K562 (cell line): Measurements from ENCODE around the gene MYO7A.

Source experiments
- CTCF ChIP-seq, 3 experiments: IDR thresholded peaks in 2 of 3; conservative IDR thresholded peaks in 1 of 3; 2 replicates each; pipeline ENCODE4 v1.5.1; 2011 to 2012; ENCODE audit warnings: low read length in 3 of 3, mild to moderate bottlenecking in 3 of 3, control low read depth in 2 of 3, improper control_type of control experiment in 1 of 3, inconsistent platforms in 1 of 3, low read depth in 1 of 3, mixed read lengths in 1 of 3, moderate library complexity in 1 of 3; ENCODE audit not compliant: insufficient read depth in 2 of 3
- ID3 ChIP-seq, 2 experiments: fragments of 250-450 bp in 1 of 2; fragments of 450-650 bp in 1 of 2; sonication (Bioruptor Pico) in 1 of 2; IDR thresholded peaks; 2 replicates each; pipeline versions ENCODE4 v1.6.1 to v1.8.0; 2016 to 2021; ENCODE audit warnings: mild to moderate bottlenecking in 2 of 2, moderate library complexity in 2 of 2, missing compliant biosample characterization in 1 of 2, missing genetic modification characterization in 1 of 2
- NFYB ChIP-seq: IDR thresholded peaks from 2 replicates; pipeline ENCODE4 v1.6.1; 2011; ENCODE audit warnings: mild to moderate bottlenecking, moderate library complexity; ENCODE audit not compliant: insufficient read length; ENCODE audit errors: extremely low read depth
- POLR2A ChIP-seq: fragments of 450-650 bp; conservative IDR thresholded peaks from 2 replicates; pipeline ENCODE4 v1.6.1; 2016
- POLR2AphosphoS5 ChIP-seq: IDR thresholded peaks from 2 replicates; pipeline ENCODE4 v1.6.1; 2011; ENCODE audit warnings: mild to moderate bottlenecking, low read depth, low read length, moderate library complexity; ENCODE audit not compliant: control insufficient read depth, insufficient read depth
- RUNX1 ChIP-seq: sonication (generic); IDR thresholded peaks from 2 replicates; pipeline ENCODE4 v1.6.1; 2016; ENCODE audit warnings: antibody characterized with exemption, low read depth
- THRA ChIP-seq: fragments of 450-650 bp; IDR thresholded peaks from 2 replicates; pipeline ENCODE4 v1.6.1; 2017; ENCODE audit warnings: mild to moderate bottlenecking, moderate library complexity

- no peak for TF ChIP-seq THRA
- no peak for TF ChIP-seq POLR2A
- TF ChIP-seq ID3 (CRISPR knock-in tag; IDR thresholded peaks at IDR 0.05) = no peak
- TF ChIP-seq ID3 (tag; IDR thresholded peaks at IDR 0.05) = no peak
- TF ChIP-seq CTCF (IDR thresholded peaks at IDR 0.05 in 2 of 3, conservative IDR thresholded peaks at IDR 0.05 in 1 of 3; ENCODE audit: insufficient read depth in 2 of 3, low read depth in 1 of 3, low read length in 3 of 3) = no peak
- TF ChIP-seq POLR2AphosphoS5 = no peak
- no peak for TF ChIP-seq RUNX1
- no peak for TF ChIP-seq NFYB
Measured at GRCh38 chr11:77135069-77135468, 7.0 kb downstream of the MYO7A start.
